HG03565 (cell line): ENCODE measurements around the gene MMAB.

Experiments used
- ATAC-seq: cut with Tn5 transposase; IDR thresholded peaks from one replicate; pipeline ENCODE4 v1.9.1; 2021; ENCODE audit warnings: mild to moderate bottlenecking, moderate library complexity; ENCODE audit not compliant: unreplicated experiment

The MMAB gene

DNA sequence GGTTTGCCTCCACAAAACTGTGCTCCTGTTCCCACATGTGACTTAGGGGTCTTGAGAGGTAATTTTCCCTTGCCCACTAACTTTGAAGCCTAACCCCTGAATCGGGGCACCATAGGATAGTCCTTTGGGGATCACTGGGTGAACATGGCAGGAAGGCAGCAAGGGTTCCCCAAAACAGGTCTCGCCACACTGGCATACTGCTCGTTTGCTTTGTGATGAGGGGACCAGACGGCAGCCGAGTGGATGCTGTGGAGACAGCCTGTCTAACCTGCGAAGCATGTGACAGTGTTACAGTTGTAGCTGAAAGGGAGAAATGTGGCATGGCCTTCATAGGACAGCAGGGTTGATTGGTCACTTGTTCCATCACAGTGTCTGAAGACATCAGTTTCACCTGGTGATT lies 53.5 kb downstream of the MMAB start:
- ATAC-seq = no peak

- no peak for ATAC-seq
These were observed 54.3 kb downstream of the MMAB start for GRCh38 chr12:109518820-109519665.

GRCh38 chr12:109517619-109518018 lies 55.7 kb downstream of the MMAB start:
- ATAC-seq = no peak

- ATAC-seq = no peak
These were observed 59.3 kb downstream of the MMAB start for GRCh38 chr12:109513977-109514376.

DNA sequence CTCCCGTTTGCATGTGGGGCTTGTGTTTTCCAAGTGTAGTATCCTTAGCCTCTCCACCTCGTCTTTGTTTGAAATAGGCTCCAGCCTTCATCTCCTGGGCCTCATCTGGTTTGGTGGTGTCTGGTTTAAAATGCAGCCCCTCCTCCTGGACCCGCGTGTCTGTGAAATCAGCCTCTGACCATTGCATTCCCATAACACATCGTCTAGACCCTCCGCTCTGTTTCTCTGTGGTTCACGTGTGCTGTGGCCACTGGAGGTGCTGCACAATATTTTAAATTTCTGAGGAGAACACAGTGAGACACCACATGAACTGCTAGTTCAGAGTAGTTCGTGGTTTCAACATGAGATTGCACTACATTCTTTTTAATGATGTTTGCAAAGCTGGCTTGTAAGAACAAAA lies 60.3 kb downstream of the MMAB start:
- ATAC-seq = no peak

DNA sequence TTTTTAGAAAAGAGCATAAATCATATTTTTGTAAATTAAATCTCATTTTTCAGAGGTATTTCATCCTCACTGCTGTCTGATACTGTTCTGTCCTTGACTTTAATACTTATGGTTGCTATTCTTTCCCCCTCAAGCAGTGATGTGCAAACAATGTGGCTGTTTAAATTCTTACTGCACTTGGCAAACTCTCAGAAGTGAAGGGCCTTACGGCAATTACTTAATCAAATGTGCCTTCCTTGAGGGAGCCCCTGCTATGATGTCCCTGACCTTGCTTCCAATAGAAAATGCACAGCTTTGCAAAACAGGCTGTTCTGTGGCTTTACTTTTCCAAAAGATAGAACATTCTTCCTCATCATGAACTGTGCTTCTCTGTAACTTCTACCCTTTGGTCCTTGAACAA lies 60.7 kb downstream of the MMAB start:
- ATAC-seq = no peak

DNA sequence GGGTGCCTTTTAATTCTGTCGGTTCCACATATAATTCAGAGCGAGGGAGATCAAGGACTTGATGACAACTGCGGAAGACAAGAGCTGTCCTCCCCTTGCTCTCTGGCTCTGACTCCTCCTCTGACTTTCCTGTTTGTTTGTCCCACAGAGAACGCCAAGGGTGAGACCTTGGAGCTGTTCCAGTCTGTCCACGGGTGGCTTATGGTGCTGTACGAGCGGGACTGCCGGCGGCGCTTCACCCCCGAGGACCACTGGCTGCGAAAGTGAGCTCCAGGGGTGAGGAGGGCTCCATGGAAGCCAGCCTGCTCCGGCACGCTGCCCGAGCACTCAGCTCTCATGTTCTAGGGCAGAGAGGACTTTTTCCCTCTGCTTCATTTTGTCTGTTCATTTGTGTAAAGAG lies 63.1 kb downstream of the MMAB start:
- ATAC-seq = no peak

- ATAC-seq = no peak
These were observed 69.2 kb downstream of the MMAB start for GRCh38 chr12:109504068-109504467.
